ENCODE results near the gene KL. TPM values are rescaled to one million over a fixed set of nuclear protein-coding genes. Genes with fewer than 3 reads are reported as not detected.

The KL gene
- total and polyA plus RNA-seq, 10 of the 15 experiments (the other 5 are each of a cell fraction or from before 2014, with no cell fraction given), result 0.08 to 2.1 (median 1.4) TPM

GRCh38 chr13:32998966-32999365 lies 17.3 kb upstream of the KL start (continued):
- TF ChIP-seq ZNF687 (IDR thresholded peaks at IDR 0.05), result no peak

- H3K79me2 ChIP-seq (ENCODE audit: control insufficient read depth, insufficient read depth, low read length), result no peaks in the 10 kb centered on the region
- DNase-seq (ENCODE audit: low read depth, low spot score), result no peak
- ChIA-PET SMC1A (ENCODE audit: uncharacterized antibody, unreplicated experiment) (no interaction called here), CTCF (no interaction called here), RAD21 (ENCODE audit: unreplicated experiment) (no interaction called here), POLR2A (no interaction called here)
- H3K36me3 ChIP-seq (ENCODE audit: control insufficient read depth in 2 of 2, insufficient read depth in 2 of 2, low read length in 1 of 2), result no peaks in the 10 kb centered on the region
- ATAC-seq, result no peak
- no peak overlapping the region for H3K27ac ChIP-seq (ENCODE audit: control insufficient read depth, insufficient read depth)
- H3K9me3 ChIP-seq (replicated peaks; ENCODE audit: control insufficient read depth, insufficient read depth, low read length), result no peaks in the 10 kb centered on the region
- no peak overlapping the region for H2AFZ ChIP-seq (ENCODE audit: control insufficient read depth, low read depth, low read length)
- no peak for FAIRE-seq
- BruUV-seq (replicated peaks), result no TSS peak
- H3K4me1 ChIP-seq (ENCODE audit: control insufficient read depth, insufficient read depth, low read length), result no peaks in the 10 kb centered on the region
- TF ChIP-seq EZH2 (IDR thresholded peaks at IDR 0.05; ENCODE audit: borderline replicate concordance, control insufficient read depth, low read depth, low read length) (no peak), E4F1 (IDR thresholded peaks at IDR 0.05; ENCODE audit: borderline replicate concordance, partially characterized antibody) (no peak), ZBED1 (IDR thresholded peaks at IDR 0.05; ENCODE audit: borderline replicate concordance) (no peak), BCL3 (IDR thresholded peaks at IDR 0.05; ENCODE audit: borderline replicate concordance, insufficient read depth, low read depth, low read length, poor library complexity, severe bottlenecking) (no peak), SREBF1 (IDR thresholded peaks at IDR 0.05; ENCODE audit: low read length) (no peak), RAD51 (IDR thresholded peaks at IDR 0.05) (no peak), SMARCA5 (IDR thresholded peaks at IDR 0.05) (no peak), NR2F1 (conservative IDR thresholded peaks at IDR 0.05) (no peak), GATAD2B (conservative IDR thresholded peaks at IDR 0.05; ENCODE audit: low read depth) (no peak), PRDM15 (CRISPR knock-in tag; IDR thresholded peaks at IDR 0.05) (no peak), NFXL1 (IDR thresholded peaks at IDR 0.05; ENCODE audit: borderline replicate concordance) (no peak)
- intact Hi-C loops (cut with micrococcal nuclease; ENCODE audit: unreplicated experiment), result no loop called here
- in situ Hi-C loops (cut with MboI), result no loop called here
- no peaks in the 10 kb centered on the region for H4K20me1 ChIP-seq (ENCODE audit: control insufficient read depth, insufficient read depth)
- H3K4me3 ChIP-seq, result no peak overlapping the region
- no peak overlapping the region for H3K9ac ChIP-seq (ENCODE audit: control insufficient read depth, insufficient read depth, low read length)
- 95% methylated on average over 1 of the region's 1 CpG for WGBS (ENCODE audit: insufficient coverage, insufficient replicate concordance, low lambda C conversion rate, missing lambda C conversion rate)
- no peaks in the 10 kb centered on the region for H3K27me3 ChIP-seq (replicated peaks in 1 of 2; ENCODE audit: control insufficient read depth in 2 of 2, insufficient read depth in 2 of 2, low read length in 1 of 2)
- H3K4me2 ChIP-seq (ENCODE audit: control insufficient read depth, insufficient read depth), result no peak overlapping the region
Measured at GRCh38 chr13:33000365-33000764, 15.9 kb upstream of the KL start.

Data from GM12878 (cell line).